ENCODE measurements around the gene RPS6KA3.
"Not testable (repeated sequence)": the region's sequence is repeated elsewhere in the genome, so short reads cannot be mapped to it uniquely, and the experiment has no call there.

GRCh38 chrX:20250146-20250545 lies 16.6 kb downstream of the RPS6KA3 start:
- not testable (repeated sequence) for TF ChIP-seq CTCF, POLR2A (IDR thresholded peaks at IDR 0.05)
